ENCODE results near the gene KCNQ1OT1. TPM values are rescaled to one million over a fixed set of nuclear protein-coding genes. Genes with fewer than 3 reads are reported as not detected.

The KCNQ1OT1 gene
- total and polyA plus RNA-seq, 2 experiments from 2014 or later: 3.1 to 7.9 TPM

- 79% methylated on average over 18 of the region's 18 CpGs for WGBS (ENCODE audit: low lambda C conversion rate, missing lambda C conversion rate)
- peak; percentile 7 for DNase-seq (ENCODE audit: low spot score)
- H3K4me2 ChIP-seq: no peak overlapping the region
- H3K9me3 ChIP-seq (ENCODE audit: low read depth): no peaks in the 10 kb centered on the region
- H3K79me2 ChIP-seq: no peaks in the 10 kb centered on the region
- no peaks in the 10 kb centered on the region for H3K4me1 ChIP-seq (ENCODE audit: insufficient read depth)
- no peaks in the 10 kb centered on the region for H4K20me1 ChIP-seq (ENCODE audit: insufficient read depth, poor library complexity, severe bottlenecking)
- no peak overlapping the region for H3K4me3 ChIP-seq
- no peak overlapping the region for H2AFZ ChIP-seq
- TF ChIP-seq EZH2phosphoT487 (IDR thresholded peaks at IDR 0.05; ENCODE audit: low read depth, severe bottlenecking, unreplicated experiment): no peak
- no peaks in the 10 kb centered on the region for H3K36me3 ChIP-seq (replicated peaks; ENCODE audit: insufficient read depth, low read depth)
- no peak overlapping the region for H3K27ac ChIP-seq
- H3K27me3 ChIP-seq: no peaks in the 10 kb centered on the region
- no peaks in the 10 kb centered on the region for H3K9me2 ChIP-seq (replicated peaks; ENCODE audit: insufficient read depth)
Observed at GRCh38 chr11:2586087-2586792, 113.6 kb downstream of the KCNQ1OT1 start.

- no peaks in the 10 kb centered on the region for H3K79me2 ChIP-seq
- no peaks in the 10 kb centered on the region for H3K4me1 ChIP-seq (ENCODE audit: insufficient read depth)
- H3K4me3 ChIP-seq: no peak overlapping the region
- H3K4me2 ChIP-seq: no peak overlapping the region
- WGBS (ENCODE audit: low lambda C conversion rate, missing lambda C conversion rate): 95% methylated on average over 6 of the region's 6 CpGs
- DNase-seq (ENCODE audit: low spot score): no peak
- H3K9me2 ChIP-seq (replicated peaks; ENCODE audit: insufficient read depth): no peaks in the 10 kb centered on the region
- no peaks in the 10 kb centered on the region for H3K36me3 ChIP-seq (replicated peaks; ENCODE audit: insufficient read depth, low read depth)
- H3K27me3 ChIP-seq: no peaks in the 10 kb centered on the region
- no peak for TF ChIP-seq EZH2phosphoT487 (IDR thresholded peaks at IDR 0.05; ENCODE audit: low read depth, severe bottlenecking, unreplicated experiment)
- TF ChIP-seq EZH2 (IDR thresholded peaks at IDR 0.05; ENCODE audit: borderline replicate concordance): no peak
- TF ChIP-seq, protein P1, sequence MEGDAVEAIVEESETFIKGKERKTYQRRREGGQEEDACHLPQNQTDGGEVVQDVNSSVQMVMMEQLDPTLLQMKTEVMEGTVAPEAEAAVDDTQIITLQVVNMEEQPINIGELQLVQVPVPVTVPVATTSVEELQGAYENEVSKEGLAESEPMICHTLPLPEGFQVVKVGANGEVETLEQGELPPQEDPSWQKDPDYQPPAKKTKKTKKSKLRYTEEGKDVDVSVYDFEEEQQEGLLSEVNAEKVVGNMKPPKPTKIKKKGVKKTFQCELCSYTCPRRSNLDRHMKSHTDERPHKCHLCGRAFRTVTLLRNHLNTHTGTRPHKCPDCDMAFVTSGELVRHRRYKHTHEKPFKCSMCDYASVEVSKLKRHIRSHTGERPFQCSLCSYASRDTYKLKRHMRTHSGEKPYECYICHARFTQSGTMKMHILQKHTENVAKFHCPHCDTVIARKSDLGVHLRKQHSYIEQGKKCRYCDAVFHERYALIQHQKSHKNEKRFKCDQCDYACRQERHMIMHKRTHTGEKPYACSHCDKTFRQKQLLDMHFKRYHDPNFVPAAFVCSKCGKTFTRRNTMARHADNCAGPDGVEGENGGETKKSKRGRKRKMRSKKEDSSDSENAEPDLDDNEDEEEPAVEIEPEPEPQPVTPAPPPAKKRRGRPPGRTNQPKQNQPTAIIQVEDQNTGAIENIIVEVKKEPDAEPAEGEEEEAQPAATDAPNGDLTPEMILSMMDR (IDR thresholded peaks at IDR 0.05; ENCODE audit: poor library complexity): no peak
- no peaks in the 10 kb centered on the region for H3K9me3 ChIP-seq (ENCODE audit: low read depth)
- no peaks in the 10 kb centered on the region for H4K20me1 ChIP-seq (ENCODE audit: insufficient read depth, poor library complexity, severe bottlenecking)
- no peak overlapping the region for H3K27ac ChIP-seq
- no peak overlapping the region for H2AFZ ChIP-seq
Observed at GRCh38 chr11:2585566-2586086, 114.2 kb downstream of the KCNQ1OT1 start.

GRCh38 chr11:2584812-2585565 is 114.8 kb downstream of the KCNQ1OT1 start:
- Histone ChIP-seq H3K27ac (no peak overlapping the region), H3K4me1 (ENCODE audit: insufficient read depth) (peaks cover 3% of the 10 kb centered on the region), H3K4me3 (no peak overlapping the region), H3K9me2 (replicated peaks; ENCODE audit: insufficient read depth) (no peaks in the 10 kb centered on the region), H3K27me3 (no peaks in the 10 kb centered on the region), H3K79me2 (no peaks in the 10 kb centered on the region), H4K20me1 (ENCODE audit: insufficient read depth, poor library complexity, severe bottlenecking) (no peaks in the 10 kb centered on the region), H3K4me2 (no peak overlapping the region), H3K9me3 (ENCODE audit: low read depth) (no peaks in the 10 kb centered on the region), H2AFZ (no peak overlapping the region), H3K36me3 (replicated peaks; ENCODE audit: insufficient read depth, low read depth) (no peaks in the 10 kb centered on the region)
- TF ChIP-seq, protein P1 (IDR thresholded peaks at IDR 0.05; ENCODE audit: poor library complexity): no peak
- TF ChIP-seq EZH2 (IDR thresholded peaks at IDR 0.05; ENCODE audit: borderline replicate concordance): no peak
- no peak for TF ChIP-seq EZH2phosphoT487 (IDR thresholded peaks at IDR 0.05; ENCODE audit: low read depth, severe bottlenecking, unreplicated experiment)
- 92% methylated on average over 18 of the region's 18 CpGs for WGBS (ENCODE audit: low lambda C conversion rate, missing lambda C conversion rate)
- peak; percentile 3 for DNase-seq (ENCODE audit: low spot score)

- peaks cover 6% of the 10 kb centered on the region for H3K4me1 ChIP-seq (ENCODE audit: insufficient read depth)
- H3K4me3 ChIP-seq: no peak overlapping the region
Observed at GRCh38 chr11:2584434-2584811, 115.4 kb downstream of the KCNQ1OT1 start.

More at GRCh38 chr11:2584434-2584811, 115.4 kb downstream of the KCNQ1OT1 start:
- Histone ChIP-seq H4K20me1 (ENCODE audit: insufficient read depth, poor library complexity, severe bottlenecking) (no peaks in the 10 kb centered on the region), H3K4me2 (no peak overlapping the region), H3K27ac (no peak overlapping the region), H3K79me2 (no peaks in the 10 kb centered on the region), H2AFZ (no peak overlapping the region), H3K36me3 (replicated peaks; ENCODE audit: insufficient read depth, low read depth) (no peaks in the 10 kb centered on the region), H3K9me2 (replicated peaks; ENCODE audit: insufficient read depth) (no peaks in the 10 kb centered on the region), H3K9me3 (ENCODE audit: low read depth) (no peaks in the 10 kb centered on the region), H3K27me3 (no peaks in the 10 kb centered on the region)
- 82% methylated on average over 4 of the region's 4 CpGs for WGBS (ENCODE audit: low lambda C conversion rate, missing lambda C conversion rate)
- no peak for DNase-seq (ENCODE audit: low spot score)
- TF ChIP-seq EZH2 (IDR thresholded peaks at IDR 0.05; ENCODE audit: borderline replicate concordance): no peak

Data from hepatocyte (in vitro differentiated cells).